Diencephalon (tissue), 1 donor: Measurements from ENCODE around the gene TNFSF15. TPM values are rescaled to one million over a fixed set of nuclear protein-coding genes. Genes with fewer than 3 reads are reported as not detected.

ENCODE experiments used
- total RNA-seq: library from RNA; depleted of rRNA; stranded (reverse); fragments of >200 nt; gene quantifications from one replicate; pipeline ENCODE4 v1.2.3, GENCODE V29; 2014

The TNFSF15 gene
- total RNA-seq: 0.23 TPM

GRCh38 chr9:114805670-114806525 is at the start of gene TNFSF15:
TNFSF15 (minus strand) TSS chr9:114806039; CDS start chr9:114806012, 27 bp downstream.

Other genes starting within 250 kb of the TNFSF15 start
- 100 TPM for gene ATP6V1G1, start 218.3 kb downstream of the TNFSF15 start, total RNA-seq
- gene TMEM268, start 194.7 kb downstream of the TNFSF15 start, total RNA-seq: 30.0 TPM
- gene TEX53, start 148.2 kb downstream of the TNFSF15 start, total RNA-seq: not detected
- gene TEX48, start 123.8 kb downstream of the TNFSF15 start, total RNA-seq: not detected
- 0.92 TPM for gene TNFSF8, start 124.6 kb upstream of the TNFSF15 start, total RNA-seq